Chondrocyte (in vitro differentiated cells): ENCODE data around the gene SEMA5A. TPM values are rescaled to one million over a fixed set of nuclear protein-coding genes. Genes with fewer than 3 reads are reported as not detected.

Source experiments
- DNase-seq: peaks from one replicate; pipeline ENCODE4 v3.0.0; 2021; ENCODE audit warnings: mixed read lengths, low spot score
- H3K27ac Mint-ChIP-seq: one replicate; pipeline ENCODE4 v1.8.0; 2021; ENCODE audit warnings: mild to moderate bottlenecking, moderate library complexity, mixed read lengths; ENCODE audit not compliant: unreplicated experiment
- H3K27me3 Mint-ChIP-seq: 2 replicates; pipeline ENCODE4 v1.8.0; 2021; ENCODE audit warnings: low read depth, mixed read lengths
- H3K36me3 Mint-ChIP-seq: 2 replicates; pipeline ENCODE4 v1.8.0; 2021; ENCODE audit warnings: low read depth, mixed read lengths
- H3K4me1 Mint-ChIP-seq: 2 replicates; pipeline ENCODE4 v1.8.0; 2021; ENCODE audit warnings: low read depth, mild to moderate bottlenecking, mixed read lengths
- H3K4me3 Mint-ChIP-seq: one replicate; pipeline ENCODE4 v1.8.0; 2021; ENCODE audit warnings: mild to moderate bottlenecking, moderate library complexity, mixed read lengths; ENCODE audit not compliant: unreplicated experiment
- H3K9me3 Mint-ChIP-seq: 2 replicates; pipeline ENCODE4 v1.8.0; 2021; ENCODE audit warnings: low read depth, mixed read lengths
- CTCF ChIP-seq: fragments of 200-600 bp; sonication (generic); IDR thresholded peaks from 2 replicates; pipeline ENCODE4 v1.5.0; 2021; ENCODE audit warnings: antibody characterized with exemption, mild to moderate bottlenecking, moderate library complexity
- total RNA-seq: library from RNA; stranded (reverse); gene quantifications from 3 replicates; pipeline ENCODE4 v1.2.1, GENCODE V29; 2021

The SEMA5A gene
- total RNA-seq, 1 donor from 2014 or later, result 249 TPM

- Mint-ChIP-seq H3K4me1 (peaks cover 8% of the 10 kb centered on the region), H3K9me3 (no peaks in the 10 kb centered on the region), H3K27me3 (no peaks in the 10 kb centered on the region), H3K27ac (no peak overlapping the region), H3K4me3 (no peak overlapping the region), H3K36me3 (peaks cover 28% of the 10 kb centered on the region)
- TF ChIP-seq CTCF, result no peak
- peak; percentile 88 for DNase-seq
These were observed 423.3 kb downstream of the SEMA5A start for GRCh38 chr5:9122528-9122927.

GRCh38 chr5:9121597-9121996 is 424.3 kb downstream of the SEMA5A start:
- Mint-ChIP-seq H3K9me3 (no peaks in the 10 kb centered on the region), H3K4me3 (no peak overlapping the region), H3K27ac (no peak overlapping the region), H3K36me3 (peaks cover 32% of the 10 kb centered on the region), H3K27me3 (no peaks in the 10 kb centered on the region), H3K4me1 (peaks cover 7% of the 10 kb centered on the region)
- DNase-seq, result no peak
- TF ChIP-seq CTCF, result no peak

- no peak overlapping the region for H3K27ac Mint-ChIP-seq
- peaks cover 4% of the 10 kb centered on the region for H3K9me3 Mint-ChIP-seq
- H3K4me1 Mint-ChIP-seq, result no peaks in the 10 kb centered on the region
- no peak for TF ChIP-seq CTCF
- peaks cover 43% of the 10 kb centered on the region for H3K36me3 Mint-ChIP-seq
- peak; percentile 77 for DNase-seq
- no peak overlapping the region for H3K4me3 Mint-ChIP-seq
- H3K27me3 Mint-ChIP-seq, result no peaks in the 10 kb centered on the region
These were observed 427.0 kb downstream of the SEMA5A start for GRCh38 chr5:9118852-9119251.

- TF ChIP-seq CTCF, result no peak
- H3K27me3 Mint-ChIP-seq, result no peaks in the 10 kb centered on the region
- peaks cover 41% of the 10 kb centered on the region for H3K36me3 Mint-ChIP-seq
- H3K9me3 Mint-ChIP-seq, result peaks cover 4% of the 10 kb centered on the region
- H3K27ac Mint-ChIP-seq, result no peak overlapping the region
- peaks cover 19% of the 10 kb centered on the region for H3K4me1 Mint-ChIP-seq
- no peak overlapping the region for H3K4me3 Mint-ChIP-seq
- no peak for DNase-seq
These were observed 430.8 kb downstream of the SEMA5A start for GRCh38 chr5:9115093-9115492.

GRCh38 chr5:9112520-9113291 is 433.2 kb downstream of the SEMA5A start:
- no peak for DNase-seq
- peaks cover 4% of the 10 kb centered on the region for H3K9me3 Mint-ChIP-seq
- H3K27me3 Mint-ChIP-seq, result no peaks in the 10 kb centered on the region
- H3K4me3 Mint-ChIP-seq, result no peak overlapping the region
- peaks cover 19% of the 10 kb centered on the region for H3K4me1 Mint-ChIP-seq
- H3K36me3 Mint-ChIP-seq, result peaks cover 42% of the 10 kb centered on the region
- H3K27ac Mint-ChIP-seq, result no peak overlapping the region
- no peak for TF ChIP-seq CTCF
